Activated T-cell treated with anti-CD3 and anti-CD28 coated beads for 1 hour (primary cell): ENCODE data around the gene MYBPHL.
A peak's percentile ranks its signal among the peaks of the same experiment; 100 is the strongest.

ENCODE experiments used
- DNase-seq: peaks from one replicate; pipeline ENCODE4 v3.0.0-alpha.2; 2020; ENCODE audit warnings: low read depth

MYBPHL gene

DNA sequence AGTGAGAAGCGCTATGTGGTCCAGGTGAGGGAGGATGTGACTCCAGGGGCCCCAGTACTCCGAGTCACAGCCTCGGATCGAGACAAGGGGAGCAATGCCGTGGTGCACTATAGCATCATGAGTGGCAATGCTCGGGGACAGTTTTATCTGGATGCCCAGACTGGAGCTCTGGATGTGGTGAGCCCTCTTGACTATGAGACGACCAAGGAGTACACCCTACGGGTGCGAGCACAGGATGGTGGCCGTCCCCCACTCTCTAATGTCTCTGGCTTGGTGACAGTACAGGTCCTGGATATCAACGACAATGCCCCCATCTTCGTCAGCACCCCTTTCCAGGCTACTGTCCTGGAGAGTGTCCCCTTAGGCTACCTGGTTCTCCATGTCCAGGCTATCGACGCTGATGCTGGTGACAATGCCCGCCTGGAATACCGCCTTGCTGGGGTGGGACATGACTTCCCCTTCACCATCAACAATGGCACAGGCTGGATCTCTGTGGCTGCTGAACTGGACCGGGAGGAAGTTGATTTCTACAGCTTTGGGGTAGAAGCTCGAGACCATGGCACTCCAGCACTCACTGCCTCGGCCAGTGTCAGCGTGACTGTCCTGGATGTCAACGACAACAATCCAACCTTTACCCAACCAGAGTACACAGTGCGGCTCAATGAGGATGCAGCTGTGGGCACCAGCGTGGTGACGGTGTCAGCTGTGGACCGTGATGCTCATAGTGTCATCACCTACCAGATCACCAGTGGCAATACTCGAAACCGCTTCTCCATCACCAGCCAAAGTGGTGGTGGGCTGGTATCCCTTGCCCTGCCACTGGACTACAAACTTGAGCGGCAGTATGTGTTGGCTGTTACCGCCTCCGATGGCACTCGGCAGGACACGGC lies 55.3 kb downstream of the MYBPHL start:
- DNase-seq: no peak

GRCh38 chr1:109250454-109251276 lies 56.1 kb downstream of the MYBPHL start:
- no peak for DNase-seq

GRCh38 chr1:109249654-109250401 lies 57.0 kb downstream of the MYBPHL start:
- DNase-seq: no peak

DNA sequence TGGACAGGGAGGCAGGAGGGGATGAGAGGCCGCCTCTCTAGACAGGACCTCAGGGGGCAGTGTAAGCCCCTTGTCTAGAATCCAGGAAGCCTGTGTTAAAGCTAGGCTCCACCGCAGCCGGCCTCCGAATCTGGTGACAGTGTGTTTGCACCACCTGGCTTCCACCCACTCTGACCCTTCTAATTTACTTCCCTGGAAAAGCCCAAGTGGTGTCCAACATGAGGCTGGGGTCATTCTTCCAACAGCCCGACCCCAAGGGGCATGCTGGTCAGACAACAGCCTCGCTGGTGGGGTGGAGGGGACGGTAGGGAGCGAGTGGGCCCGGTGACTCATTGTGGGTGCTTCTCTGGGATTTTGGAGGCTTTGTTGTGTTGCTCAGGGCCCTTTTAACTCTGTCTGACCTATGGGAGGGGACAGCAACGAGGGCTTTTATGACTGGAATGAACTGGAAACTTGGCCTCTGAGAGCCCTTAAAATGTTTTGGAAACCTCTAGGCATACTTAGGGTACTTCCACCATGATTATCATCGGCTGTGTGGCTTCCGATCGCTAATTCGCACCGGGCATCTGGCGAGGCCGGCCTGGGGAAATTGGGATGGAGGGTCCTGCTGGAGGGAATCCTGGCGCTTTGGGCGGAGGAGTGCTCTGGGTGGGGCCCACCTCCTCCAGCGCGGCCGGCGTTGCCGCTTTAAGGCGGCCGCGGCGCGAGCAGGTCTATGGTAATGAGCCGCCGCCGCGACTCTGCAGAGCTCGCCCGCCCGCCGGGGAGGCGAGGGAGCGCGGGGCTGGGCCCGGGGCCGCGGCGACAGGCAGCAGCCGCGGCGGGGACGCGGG lies 57.8 kb downstream of the MYBPHL start, which contains the start of gene CELSR2:
Gene CELSR2, plus strand, starts transcription at position 743 of the 833 bp plus-strand sequence. CDS start 541 bp downstream, outside the sequence.
- DNase-seq: peak; percentile 49

DNA sequence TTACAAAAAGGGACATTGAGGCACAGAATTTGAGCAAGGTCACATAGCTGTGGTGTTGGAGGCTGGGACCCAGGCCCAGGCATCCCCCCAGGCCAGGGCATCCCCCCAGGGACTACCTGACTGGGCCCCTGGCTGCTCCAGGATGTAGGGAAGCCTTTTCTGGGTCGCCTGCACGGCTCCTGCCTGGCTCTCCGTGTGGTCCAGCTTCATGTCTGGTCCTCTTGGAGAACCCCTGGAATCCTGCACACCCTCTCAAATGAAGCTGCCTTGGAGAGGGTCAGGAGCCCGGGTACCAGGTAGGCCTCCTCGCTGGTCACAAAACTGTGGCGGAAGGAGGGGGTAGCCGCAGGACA lies 58.4 kb downstream of the MYBPHL start:
- no peak for DNase-seq

GRCh38 chr1:109247401-109248365 lies 59.1 kb downstream of the MYBPHL start:
- no peak for DNase-seq

GRCh38 chr1:109246141-109246551 lies 60.7 kb downstream of the MYBPHL start:
- DNase-seq: no peak

GRCh38 chr1:109243860-109244552 lies 62.8 kb downstream of the MYBPHL start:
- no peak for DNase-seq

DNA sequence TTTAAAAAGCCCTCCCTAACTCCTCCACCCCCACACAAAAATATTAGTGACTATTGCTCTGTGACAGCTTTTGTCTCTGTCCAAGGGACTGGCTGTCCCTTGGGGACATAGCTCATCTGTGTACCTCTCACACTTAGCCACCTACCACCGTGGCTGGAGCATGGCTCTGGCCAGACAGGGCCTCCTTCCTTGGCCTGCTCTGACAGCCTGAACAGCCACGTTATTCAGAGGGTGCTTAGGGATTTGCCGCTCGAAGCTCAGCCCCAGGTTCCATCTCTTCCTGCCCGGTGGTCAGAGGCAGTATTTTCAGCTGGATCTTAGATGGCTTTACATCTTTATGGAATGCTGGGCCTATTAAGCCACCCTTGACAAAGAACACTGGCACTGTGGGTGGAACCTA lies 63.6 kb downstream of the MYBPHL start:
- DNase-seq: no peak

- DNase-seq: no peak
These were observed 64.4 kb downstream of the MYBPHL start for GRCh38 chr1:109242387-109242786.
